ENCODE measurements around the gene RNFT2. TPM values are rescaled to one million over a fixed set of nuclear protein-coding genes. Genes with fewer than 3 reads are reported as not detected.

The RNFT2 gene
- total RNA-seq, 3 donors from 2014 or later = under 0.01 to 1.9 (median 1.6) TPM

GRCh38 chr12:116832353-116832752 is 94.2 kb downstream of the RNFT2 start:
- no peaks in the 10 kb centered on the region for H3K36me3 ChIP-seq
- no peak overlapping the region for H3K4me3 ChIP-seq
- intact Hi-C loops (cut with DNase I; ENCODE audit: low total_unique reads) = no loop called here
- DNase-seq (ENCODE audit: low spot score in 2 of 2) = no peak
- no peaks in the 10 kb centered on the region for H3K9me3 ChIP-seq
- no peak overlapping the region for H3K27ac ChIP-seq
- no peaks in the 10 kb centered on the region for H3K4me1 ChIP-seq
- H3K27me3 ChIP-seq = no peaks in the 10 kb centered on the region
- TF ChIP-seq POLR2A (IDR thresholded peaks at IDR 0.05) (no peak), POLR2AphosphoS5 (IDR thresholded peaks at IDR 0.05) (no peak)
- TF ChIP-seq, protein P1, sequence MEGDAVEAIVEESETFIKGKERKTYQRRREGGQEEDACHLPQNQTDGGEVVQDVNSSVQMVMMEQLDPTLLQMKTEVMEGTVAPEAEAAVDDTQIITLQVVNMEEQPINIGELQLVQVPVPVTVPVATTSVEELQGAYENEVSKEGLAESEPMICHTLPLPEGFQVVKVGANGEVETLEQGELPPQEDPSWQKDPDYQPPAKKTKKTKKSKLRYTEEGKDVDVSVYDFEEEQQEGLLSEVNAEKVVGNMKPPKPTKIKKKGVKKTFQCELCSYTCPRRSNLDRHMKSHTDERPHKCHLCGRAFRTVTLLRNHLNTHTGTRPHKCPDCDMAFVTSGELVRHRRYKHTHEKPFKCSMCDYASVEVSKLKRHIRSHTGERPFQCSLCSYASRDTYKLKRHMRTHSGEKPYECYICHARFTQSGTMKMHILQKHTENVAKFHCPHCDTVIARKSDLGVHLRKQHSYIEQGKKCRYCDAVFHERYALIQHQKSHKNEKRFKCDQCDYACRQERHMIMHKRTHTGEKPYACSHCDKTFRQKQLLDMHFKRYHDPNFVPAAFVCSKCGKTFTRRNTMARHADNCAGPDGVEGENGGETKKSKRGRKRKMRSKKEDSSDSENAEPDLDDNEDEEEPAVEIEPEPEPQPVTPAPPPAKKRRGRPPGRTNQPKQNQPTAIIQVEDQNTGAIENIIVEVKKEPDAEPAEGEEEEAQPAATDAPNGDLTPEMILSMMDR (IDR thresholded peaks at IDR 0.05) = no peak

GRCh38 chr12:116833474-116833873 is 95.4 kb downstream of the RNFT2 start:
- intact Hi-C loops (cut with DNase I; ENCODE audit: low total_unique reads) = no loop called here
- Histone ChIP-seq H3K27ac (no peak overlapping the region), H3K36me3 (no peaks in the 10 kb centered on the region), H3K9me3 (no peaks in the 10 kb centered on the region), H3K4me1 (no peaks in the 10 kb centered on the region), H3K27me3 (no peaks in the 10 kb centered on the region), H3K4me3 (no peak overlapping the region)
- TF ChIP-seq POLR2A (IDR thresholded peaks at IDR 0.05) (no peak), POLR2AphosphoS5 (IDR thresholded peaks at IDR 0.05) (no peak)
- TF ChIP-seq, protein P1 (IDR thresholded peaks at IDR 0.05) = no peak
- no peak for DNase-seq (ENCODE audit: low spot score in 2 of 2)

- TF ChIP-seq POLR2A (IDR thresholded peaks at IDR 0.05) (no peak), POLR2AphosphoS5 (IDR thresholded peaks at IDR 0.05) (no peak)
- TF ChIP-seq, protein P1 (IDR thresholded peaks at IDR 0.05) = no peak
- H3K4me1 ChIP-seq = no peaks in the 10 kb centered on the region
- H3K27ac ChIP-seq = no peak overlapping the region
- H3K27me3 ChIP-seq = no peaks in the 10 kb centered on the region
- H3K9me3 ChIP-seq = no peaks in the 10 kb centered on the region
- H3K4me3 ChIP-seq = no peak overlapping the region
- no peaks in the 10 kb centered on the region for H3K36me3 ChIP-seq
- intact Hi-C loops (cut with DNase I; ENCODE audit: low total_unique reads) = no loop called here
- DNase-seq (ENCODE audit: low spot score in 2 of 2) = no peak
Observed at GRCh38 chr12:116835484-116835883, 97.4 kb downstream of the RNFT2 start.

DNA sequence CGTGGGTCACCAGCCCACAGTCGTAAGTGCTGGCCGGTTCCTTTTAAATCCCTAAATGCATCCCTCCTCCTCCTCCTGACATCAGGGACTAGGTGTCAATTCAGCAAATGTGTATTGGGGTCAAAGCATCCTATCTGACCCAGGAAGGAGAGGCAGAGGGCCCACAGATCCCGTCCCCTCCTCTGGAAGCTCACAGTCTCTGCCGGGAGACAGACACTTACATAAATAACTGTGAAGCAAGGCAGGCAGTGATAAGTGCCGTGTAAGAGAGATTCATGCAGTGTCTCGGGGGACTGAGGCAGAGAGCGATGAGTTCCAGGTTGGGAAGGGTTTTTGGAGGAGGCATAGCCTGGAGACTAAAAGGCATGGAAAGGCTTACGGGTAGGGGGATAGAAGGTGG is 99.0 kb downstream of the RNFT2 start:
- Histone ChIP-seq H3K9me3 (no peaks in the 10 kb centered on the region), H3K36me3 (no peaks in the 10 kb centered on the region), H3K4me3 (no peak overlapping the region), H3K27ac (no peak overlapping the region), H3K4me1 (no peaks in the 10 kb centered on the region), H3K27me3 (no peaks in the 10 kb centered on the region)
- TF ChIP-seq, protein P1 (IDR thresholded peaks at IDR 0.05) = no peak
- TF ChIP-seq POLR2AphosphoS5 (IDR thresholded peaks at IDR 0.05) (no peak), POLR2A (IDR thresholded peaks at IDR 0.05) (no peak)
- DNase-seq (ENCODE audit: low spot score in 2 of 2) = no peak
- intact Hi-C loops (cut with DNase I; ENCODE audit: low total_unique reads) = no loop called here

- no peaks in the 10 kb centered on the region for H3K36me3 ChIP-seq
- DNase-seq (ENCODE audit: low spot score in 2 of 2) = no peak
- no peaks in the 10 kb centered on the region for H3K9me3 ChIP-seq
- H3K27ac ChIP-seq = no peak overlapping the region
- TF ChIP-seq POLR2AphosphoS5 (IDR thresholded peaks at IDR 0.05) = no peak
- no peak for TF ChIP-seq POLR2A (IDR thresholded peaks at IDR 0.05)
- TF ChIP-seq, protein P1 (IDR thresholded peaks at IDR 0.05) = no peak
- no peak overlapping the region for H3K4me3 ChIP-seq
- no peaks in the 10 kb centered on the region for H3K4me1 ChIP-seq
- no peaks in the 10 kb centered on the region for H3K27me3 ChIP-seq
- intact Hi-C loops (cut with DNase I; ENCODE audit: low total_unique reads) = no loop called here
Observed at GRCh38 chr12:116838365-116838764, 100.2 kb downstream of the RNFT2 start.

Measured in breast epithelium (tissue), 4 donors.